Measurements from ENCODE around the gene NKPD1. TPM values are rescaled to one million over a fixed set of nuclear protein-coding genes. Genes with fewer than 3 reads are reported as not detected.

The NKPD1 gene
- polyA plus RNA-seq, 1 of the 3 experiments (the other 2 are of a cell fraction): 0.12 TPM

DNA sequence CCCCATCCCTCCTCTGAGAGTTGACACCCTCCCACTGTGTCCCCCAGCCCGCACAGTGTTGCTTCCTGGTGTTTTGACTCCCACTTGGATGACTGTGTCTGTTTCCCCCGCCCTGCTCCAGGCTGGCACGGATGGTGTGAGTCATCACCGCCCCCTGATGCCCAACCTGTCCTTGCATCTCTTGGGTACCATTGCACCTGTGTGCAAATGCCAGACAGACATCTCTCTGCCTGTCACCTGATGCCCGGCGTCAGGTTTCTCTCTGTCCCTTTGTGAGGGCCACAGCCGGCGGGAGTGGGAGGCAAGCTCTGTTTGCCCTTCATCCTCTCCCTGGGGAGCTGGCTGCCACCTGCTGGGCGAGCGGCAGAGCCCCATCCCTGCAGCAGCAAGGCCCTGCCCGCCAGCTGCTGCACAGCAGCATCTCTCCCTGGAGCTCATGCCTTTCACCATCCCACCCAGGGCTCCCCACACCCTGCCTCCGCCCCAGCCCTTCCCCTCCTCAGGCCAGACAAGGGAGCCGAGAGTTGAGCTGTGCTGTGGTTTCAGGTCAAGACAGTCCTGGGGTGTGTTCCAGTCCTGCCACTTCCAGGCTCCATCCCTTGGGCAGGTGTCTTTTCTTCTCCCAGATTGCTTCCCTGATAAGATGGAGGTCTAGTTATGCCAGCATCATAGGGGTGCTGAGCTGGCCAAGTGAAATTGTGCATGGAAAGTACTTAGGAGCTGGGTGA, 29.7 kb downstream of the NKPD1 start:
- DNase-seq: no peak
- Histone ChIP-seq H3K9ac (no peak overlapping the region), H2AFZ (ENCODE audit: low read depth) (no peak overlapping the region), H3K9me3 (no peaks in the 10 kb centered on the region), H3K27me3 (ENCODE audit: insufficient read depth) (no peaks in the 10 kb centered on the region), H3K27ac (ENCODE audit: low read depth in 2 of 2, low read length in 1 of 2) (no peak overlapping the region), H3K4me3 (ENCODE audit: low read depth in 2 of 2, low read length in 1 of 2) (no peak overlapping the region), H3F3A (replicated peaks; ENCODE audit: insufficient read depth) (no peaks in the 10 kb centered on the region), H3K4me1 (ENCODE audit: control insufficient read depth in 1 of 2, insufficient read depth in 2 of 2, low read depth in 1 of 2, low read length in 1 of 2) (peaks cover 0 to 6% of the 10 kb centered on the region in 2 experiments; a peak in 1 of 4 replicates), H4K20me1 (ENCODE audit: insufficient read depth) (peaks cover 57% of the 10 kb centered on the region), H3K4me2 (no peak overlapping the region), H3K9me2 (no peaks in the 10 kb centered on the region), H3K36me3 (replicated peaks in 1 of 2; ENCODE audit: control insufficient read depth in 1 of 2, insufficient read depth in 2 of 2, low read length in 1 of 2) (no peaks in the 10 kb centered on the region), H3K79me2 (ENCODE audit: insufficient read depth) (peaks cover 74% of the 10 kb centered on the region)
- CTCF ChIA-PET: interaction anchor here (0.7 to 1.8 kb wide), 5 partner anchors 8 to 208 kb away, joined by 3 to 7 read pairs (median 3); partner anchors contain the start of gene NKPD1
- POLR2A ChIA-PET: no interaction called here
- 60% methylated on average over 12 of the region's 13 CpGs for WGBS (ENCODE audit: low lambda C conversion rate)
- TF ChIP-seq CHD2 (IDR thresholded peaks at IDR 0.05; ENCODE audit: low read length, partially characterized antibody) (no peak), GABPA (IDR thresholded peaks at IDR 0.05; ENCODE audit: low read depth) (no peak), MEF2A (IDR thresholded peaks at IDR 0.05; ENCODE audit: borderline replicate concordance, low read depth) (no peak), MXI1 (IDR thresholded peaks at IDR 0.05; ENCODE audit: low read depth, low read length) (no peak), NFIC (IDR thresholded peaks at IDR 0.05; ENCODE audit: borderline replicate concordance) (no peak), EP300 (IDR thresholded peaks at IDR 0.05; ENCODE audit: borderline replicate concordance in 1 of 2, low read depth in 1 of 2, low read length in 1 of 2) (no peak), FOSL2 (IDR thresholded peaks at IDR 0.05; ENCODE audit: borderline replicate concordance, low read depth) (peak; percentile 24; the same call in 1 of the 2 replicates), FOXJ3 (CRISPR knock-in tag; IDR thresholded peaks at IDR 0.05) (no peak), RAD21 (IDR thresholded peaks at IDR 0.05; ENCODE audit: low read length) (0 out of 2 replicates have a peak, but pooled peaks have one; percentile 17), GATA2 (CRISPR knock-in tag; IDR thresholded peaks at IDR 0.05) (no peak), JUND (IDR thresholded peaks at IDR 0.05) (no peak), IRF3 (IDR thresholded peaks at IDR 0.05; ENCODE audit: low read depth, low read length) (no peak), YY1 (IDR thresholded peaks at IDR 0.05; ENCODE audit: low read depth) (no peak), PBX3 (IDR thresholded peaks at IDR 0.05) (no peak), SMC3 (IDR thresholded peaks at IDR 0.05; ENCODE audit: low read depth, low read length) (peak; percentile 23), RXRA (IDR thresholded peaks at IDR 0.05; ENCODE audit: borderline replicate concordance, low read depth) (no peak), RFX5 (IDR thresholded peaks at IDR 0.05; ENCODE audit: low read length) (no peak), TCF12 (IDR thresholded peaks at IDR 0.05) (no peak), NRF1 (IDR thresholded peaks at IDR 0.05; ENCODE audit: low read depth, low read length) (no peak), POLR2AphosphoS5 (IDR thresholded peaks at IDR 0.05; ENCODE audit: low read depth, low read length) (no peak), RCOR1 (IDR thresholded peaks at IDR 0.05; ENCODE audit: low read length) (no peak), TEAD4 (IDR thresholded peaks at IDR 0.05; ENCODE audit: borderline replicate concordance, insufficient read depth) (no peak), SIN3A (IDR thresholded peaks at IDR 0.05; ENCODE audit: borderline replicate concordance, low read depth, low read length) (no peak), TAF1 (IDR thresholded peaks at IDR 0.05; ENCODE audit: borderline replicate concordance, low read depth, low read length) (no peak), FOXM1 (IDR thresholded peaks at IDR 0.05; ENCODE audit: low read depth) (no peak)
- TF ChIP-seq, protein P1, sequence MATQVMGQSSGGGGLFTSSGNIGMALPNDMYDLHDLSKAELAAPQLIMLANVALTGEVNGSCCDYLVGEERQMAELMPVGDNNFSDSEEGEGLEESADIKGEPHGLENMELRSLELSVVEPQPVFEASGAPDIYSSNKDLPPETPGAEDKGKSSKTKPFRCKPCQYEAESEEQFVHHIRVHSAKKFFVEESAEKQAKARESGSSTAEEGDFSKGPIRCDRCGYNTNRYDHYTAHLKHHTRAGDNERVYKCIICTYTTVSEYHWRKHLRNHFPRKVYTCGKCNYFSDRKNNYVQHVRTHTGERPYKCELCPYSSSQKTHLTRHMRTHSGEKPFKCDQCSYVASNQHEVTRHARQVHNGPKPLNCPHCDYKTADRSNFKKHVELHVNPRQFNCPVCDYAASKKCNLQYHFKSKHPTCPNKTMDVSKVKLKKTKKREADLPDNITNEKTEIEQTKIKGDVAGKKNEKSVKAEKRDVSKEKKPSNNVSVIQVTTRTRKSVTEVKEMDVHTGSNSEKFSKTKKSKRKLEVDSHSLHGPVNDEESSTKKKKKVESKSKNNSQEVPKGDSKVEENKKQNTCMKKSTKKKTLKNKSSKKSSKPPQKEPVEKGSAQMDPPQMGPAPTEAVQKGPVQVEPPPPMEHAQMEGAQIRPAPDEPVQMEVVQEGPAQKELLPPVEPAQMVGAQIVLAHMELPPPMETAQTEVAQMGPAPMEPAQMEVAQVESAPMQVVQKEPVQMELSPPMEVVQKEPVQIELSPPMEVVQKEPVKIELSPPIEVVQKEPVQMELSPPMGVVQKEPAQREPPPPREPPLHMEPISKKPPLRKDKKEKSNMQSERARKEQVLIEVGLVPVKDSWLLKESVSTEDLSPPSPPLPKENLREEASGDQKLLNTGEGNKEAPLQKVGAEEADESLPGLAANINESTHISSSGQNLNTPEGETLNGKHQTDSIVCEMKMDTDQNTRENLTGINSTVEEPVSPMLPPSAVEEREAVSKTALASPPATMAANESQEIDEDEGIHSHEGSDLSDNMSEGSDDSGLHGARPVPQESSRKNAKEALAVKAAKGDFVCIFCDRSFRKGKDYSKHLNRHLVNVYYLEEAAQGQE (IDR thresholded peaks at IDR 0.05; ENCODE audit: low read depth, low read length): no peak
- TF ChIP-seq, protein P2, sequence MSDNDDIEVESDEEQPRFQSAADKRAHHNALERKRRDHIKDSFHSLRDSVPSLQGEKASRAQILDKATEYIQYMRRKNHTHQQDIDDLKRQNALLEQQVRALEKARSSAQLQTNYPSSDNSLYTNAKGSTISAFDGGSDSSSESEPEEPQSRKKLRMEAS (IDR thresholded peaks at IDR 0.05; ENCODE audit: low read depth): no peak
- TF ChIP-seq, protein P3, sequence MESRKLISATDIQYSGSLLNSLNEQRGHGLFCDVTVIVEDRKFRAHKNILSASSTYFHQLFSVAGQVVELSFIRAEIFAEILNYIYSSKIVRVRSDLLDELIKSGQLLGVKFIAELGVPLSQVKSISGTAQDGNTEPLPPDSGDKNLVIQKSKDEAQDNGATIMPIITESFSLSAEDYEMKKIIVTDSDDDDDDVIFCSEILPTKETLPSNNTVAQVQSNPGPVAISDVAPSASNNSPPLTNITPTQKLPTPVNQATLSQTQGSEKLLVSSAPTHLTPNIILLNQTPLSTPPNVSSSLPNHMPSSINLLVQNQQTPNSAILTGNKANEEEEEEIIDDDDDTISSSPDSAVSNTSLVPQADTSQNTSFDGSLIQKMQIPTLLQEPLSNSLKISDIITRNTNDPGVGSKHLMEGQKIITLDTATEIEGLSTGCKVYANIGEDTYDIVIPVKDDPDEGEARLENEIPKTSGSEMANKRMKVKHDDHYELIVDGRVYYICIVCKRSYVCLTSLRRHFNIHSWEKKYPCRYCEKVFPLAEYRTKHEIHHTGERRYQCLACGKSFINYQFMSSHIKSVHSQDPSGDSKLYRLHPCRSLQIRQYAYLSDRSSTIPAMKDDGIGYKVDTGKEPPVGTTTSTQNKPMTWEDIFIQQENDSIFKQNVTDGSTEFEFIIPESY (IDR thresholded peaks at IDR 0.05; ENCODE audit: borderline replicate concordance, low read depth): no peak
